GM13976 (cell line): ENCODE measurements around the gene TRMT11.

Experiments
- DNase-seq: peaks from one replicate; pipeline ENCODE4 v3.0.0; 2012; ENCODE audit warnings: low spot score
- CTCF ChIP-seq: IDR thresholded peaks from 2 replicates; pipeline ENCODE4 v1.5.1; 2012; ENCODE audit warnings: borderline replicate concordance, mild to moderate bottlenecking; ENCODE audit not compliant: insufficient read depth; ENCODE audit errors: extremely low read depth, missing control alignments, control extremely low read depth
- in situ Hi-C: fragments of 300-500 bp; cut with MboI; formaldehyde crosslinking; loops from one replicate; pipeline ENCODE4 v1.12.0; 2022; ENCODE audit warnings: low sequenced_read_pairs, mixed read lengths, inconsistent platforms; ENCODE audit not compliant: unreplicated experiment

The TRMT11 gene

GRCh38 chr6:126002755-126003679 is 16.7 kb downstream of the TRMT11 start:
- no peak for DNase-seq
- in situ Hi-C loops, result no loop called here
- TF ChIP-seq CTCF, result no peak

GRCh38 chr6:126007800-126008199 is 21.5 kb downstream of the TRMT11 start:
- no peak for TF ChIP-seq CTCF
- in situ Hi-C loops, result no loop called here
- DNase-seq, result no peak

- TF ChIP-seq CTCF, result no peak
- in situ Hi-C loops, result no loop called here
- no peak for DNase-seq
Observed at GRCh38 chr6:126010040-126010439, 23.7 kb downstream of the TRMT11 start.

- no peak for TF ChIP-seq CTCF
- in situ Hi-C loops, result no loop called here
Observed at GRCh38 chr6:126015863-126016262, 29.5 kb downstream of the TRMT11 start.

GRCh38 chr6:126016591-126016990 is 30.3 kb downstream of the TRMT11 start:
- DNase-seq, result no peak
- in situ Hi-C loops, result no loop called here
- TF ChIP-seq CTCF, result no peak

More at GRCh38 chr6:126015863-126016262, 29.5 kb downstream of the TRMT11 start:
- DNase-seq, result no peak

- TF ChIP-seq CTCF, result no peak
- in situ Hi-C loops, result no loop called here
- no peak for DNase-seq
Observed at GRCh38 chr6:126017668-126018067, 31.3 kb downstream of the TRMT11 start.
